Measurements from ENCODE around the gene MBTPS2.
"Not testable (repeated sequence)": the region's sequence is repeated elsewhere in the genome, so short reads cannot be mapped to it uniquely, and the experiment has no call there.

The MBTPS2 gene

DNA sequence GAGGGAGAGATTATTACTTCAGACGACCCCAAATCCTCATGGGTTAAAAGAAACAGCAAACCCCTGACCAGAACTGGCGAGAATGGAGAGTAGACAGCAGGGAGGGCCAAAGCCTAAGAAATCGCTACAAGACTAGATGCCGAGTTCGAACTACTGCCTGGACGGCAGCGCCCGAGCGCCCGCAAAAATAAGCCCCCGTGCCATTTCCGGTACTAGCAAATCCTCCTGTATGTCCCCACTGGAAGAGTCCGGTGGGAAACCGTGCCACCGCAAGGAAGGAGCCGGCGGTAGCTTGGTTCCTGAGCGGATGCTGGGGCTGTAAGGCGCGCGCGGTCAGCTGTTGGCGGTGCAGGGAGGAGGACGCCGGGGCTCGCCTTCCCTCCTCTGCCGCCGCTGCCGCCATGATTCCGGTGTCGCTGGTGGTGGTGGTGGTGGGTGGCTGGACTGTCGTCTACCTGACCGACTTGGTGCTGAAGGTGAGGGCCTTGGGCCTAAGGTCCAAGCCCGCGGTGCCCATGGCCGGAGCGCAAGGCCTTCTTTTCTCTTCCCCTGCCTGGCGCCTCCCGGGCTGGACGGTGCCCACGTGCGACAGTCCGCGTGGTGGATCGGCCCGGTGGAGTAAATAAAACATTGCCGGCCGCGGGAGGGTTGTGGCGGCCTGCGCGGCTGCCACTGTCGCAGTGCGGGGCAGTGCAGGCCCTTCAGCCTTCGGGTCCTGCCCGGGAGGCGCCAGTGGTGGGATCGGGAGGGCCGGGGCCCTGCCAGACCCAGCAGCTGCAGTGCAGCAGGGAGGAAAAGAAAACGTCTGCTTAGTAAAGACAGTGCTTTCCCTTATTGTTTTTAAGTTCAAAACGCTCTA, at the start of gene MBTPS2:
Gene MBTPS2 (plus strand): TSS at position 284 of the 859 bp plus-strand sequence. CDS start 118 bp downstream, at position 402.
- peak; percentile 91 for DNase-seq

GRCh38 chrX:21798677-21799219, 40.7 kb upstream of the MBTPS2 start:
- DNase-seq, result no peak

DNA sequence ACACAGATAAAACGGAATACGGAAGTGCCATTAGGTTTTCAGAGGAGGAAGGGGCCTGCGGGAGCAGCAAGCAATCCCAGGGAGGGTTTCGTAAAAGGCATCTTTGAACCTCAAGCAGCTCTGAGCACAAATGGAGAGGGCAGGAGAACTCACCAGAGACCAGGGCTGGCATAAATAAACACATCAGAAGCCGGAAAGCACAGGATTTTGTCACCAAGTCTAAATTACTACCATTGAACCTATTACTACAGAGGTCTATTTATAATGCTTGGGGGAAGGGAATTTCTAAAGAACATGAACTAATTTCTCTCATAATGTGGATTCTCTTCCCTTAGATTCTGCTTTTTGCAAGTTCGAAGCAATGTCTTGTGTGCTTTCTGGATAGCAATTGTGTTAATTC, 39.6 kb upstream of the MBTPS2 start:
- no peak for DNase-seq

GRCh38 chrX:21800344-21800770, 39.1 kb upstream of the MBTPS2 start:
- no peak for DNase-seq

GRCh38 chrX:21802054-21802670, 37.3 kb upstream of the MBTPS2 start:
- no peak for DNase-seq

DNA sequence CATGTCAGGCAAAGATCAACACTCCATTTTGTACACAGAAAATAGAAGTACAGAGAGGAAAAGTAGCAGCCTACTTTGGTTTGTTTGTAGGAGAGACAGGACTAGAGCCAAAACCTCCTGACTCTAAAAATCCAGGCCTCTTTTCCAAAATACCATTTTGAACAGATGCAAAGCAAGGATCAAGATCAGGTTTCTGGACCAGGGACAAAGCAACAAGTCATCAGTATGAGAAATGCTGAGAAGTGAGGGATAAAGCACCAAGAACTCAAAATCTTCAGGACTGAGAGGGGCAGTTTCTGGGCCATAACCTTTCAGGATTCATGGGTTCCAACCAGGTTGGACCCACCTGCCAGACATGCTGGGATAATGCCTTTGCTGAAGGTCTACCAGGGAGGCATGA, 36.6 kb upstream of the MBTPS2 start:
- DNase-seq, result no peak

DNA sequence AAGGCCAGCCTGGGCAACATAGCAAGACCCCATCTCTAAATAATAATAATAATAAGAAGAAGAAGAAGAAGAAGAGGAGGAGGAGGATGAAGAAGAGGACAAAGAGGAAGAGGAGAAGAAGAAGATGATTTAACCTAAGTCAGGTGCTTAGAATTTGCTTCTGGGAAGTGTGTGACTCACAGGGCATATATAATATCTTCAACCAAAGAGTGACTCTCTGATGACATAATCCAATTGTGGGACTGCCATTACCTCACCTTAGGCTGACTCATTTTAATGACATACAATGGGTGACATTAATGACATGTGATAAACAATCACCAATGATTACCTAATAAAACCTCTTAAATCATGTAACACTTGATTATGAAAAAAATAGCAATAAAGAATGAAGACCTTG, 32.7 kb upstream of the MBTPS2 start:
- no peak for DNase-seq

GRCh38 chrX:21811832-21812231, 27.6 kb upstream of the MBTPS2 start:
- no peak for DNase-seq

DNA sequence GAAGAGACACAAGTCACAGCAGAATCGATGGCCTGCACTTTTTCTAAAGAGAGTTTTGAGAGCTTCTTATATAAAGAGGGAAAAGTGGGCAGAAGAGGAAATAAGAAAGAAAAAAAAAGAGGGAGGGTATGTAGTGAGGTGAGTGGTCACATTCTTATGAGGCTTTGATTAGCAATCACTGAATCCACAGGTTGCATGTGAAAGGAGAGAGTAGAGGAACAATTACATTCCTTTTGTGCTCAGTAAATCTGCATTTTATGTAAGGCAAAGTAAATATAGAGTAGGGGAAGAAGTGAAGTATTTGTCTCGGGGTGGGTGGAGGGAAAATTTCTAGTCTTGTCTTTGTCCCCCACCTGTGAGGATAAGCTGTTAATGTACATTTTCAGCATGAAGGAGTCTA, 26.8 kb upstream of the MBTPS2 start:
- DNase-seq, result no peak

GRCh38 chrX:21813612-21814368, 25.6 kb upstream of the MBTPS2 start:
- DNase-seq, result no peak

DNA sequence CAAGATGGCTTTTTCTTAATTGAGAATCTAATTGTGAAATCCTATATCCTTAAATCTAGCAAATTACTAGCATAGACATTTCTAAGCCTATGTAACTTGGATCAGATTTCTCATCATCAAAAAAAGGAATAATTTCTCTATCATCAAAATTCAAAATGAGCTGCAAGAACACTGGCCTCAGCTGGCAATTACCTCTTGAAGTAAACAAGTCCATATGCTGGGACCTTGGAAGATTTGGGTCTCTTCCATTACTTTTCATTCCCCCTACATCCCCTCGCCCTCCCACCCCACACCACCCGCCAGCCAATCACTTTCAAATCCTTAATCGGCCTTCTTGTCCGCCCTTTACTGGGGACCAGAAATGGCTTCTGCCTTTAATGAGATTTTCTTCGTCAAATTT, 23.3 kb upstream of the MBTPS2 start:
- no peak for DNase-seq

- DNase-seq, result not testable (repeated sequence)
Observed at GRCh38 chrX:21820170-21820569, 19.2 kb upstream of the MBTPS2 start.

DNA sequence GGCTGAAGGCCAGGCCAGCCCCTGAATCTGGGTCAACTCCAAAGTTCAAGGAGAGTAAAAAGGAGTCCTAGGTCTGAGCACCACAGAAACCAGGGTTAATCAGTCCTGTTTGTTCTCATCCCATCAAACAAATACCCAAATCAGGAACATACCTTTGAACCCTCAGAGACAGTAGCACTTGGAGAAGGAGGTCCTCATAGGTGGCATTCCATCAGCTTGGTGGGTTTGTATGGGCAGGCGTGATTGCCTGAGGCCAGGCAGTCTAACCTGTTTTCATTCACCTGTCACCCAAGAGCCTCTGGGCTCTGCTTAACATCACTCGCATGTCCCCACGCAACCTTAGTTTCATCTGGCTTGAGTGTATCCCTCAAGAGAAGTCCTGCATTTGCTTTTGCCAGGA, 17.5 kb upstream of the MBTPS2 start:
- DNase-seq, result no peak

- no peak for DNase-seq
Observed at GRCh38 chrX:21831496-21831895, 7.9 kb upstream of the MBTPS2 start.

DNA sequence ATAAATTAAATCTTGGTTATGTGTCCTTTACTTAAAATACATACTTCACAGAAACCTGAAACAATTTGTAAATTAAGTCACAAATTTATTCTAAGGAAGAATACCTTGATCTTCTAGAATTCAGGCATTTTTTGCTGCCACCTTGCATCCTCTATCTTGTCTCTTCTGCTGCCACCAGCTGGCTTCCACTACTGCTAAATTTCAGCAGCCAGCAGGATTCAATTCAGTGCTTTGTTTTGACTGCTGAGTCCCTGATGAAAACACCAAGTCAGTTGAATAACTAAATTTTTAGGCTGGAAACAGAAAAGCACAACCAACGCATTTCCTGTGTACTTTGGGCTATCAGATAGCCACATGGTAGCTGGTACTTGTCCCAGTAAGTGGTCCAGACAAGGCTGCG, 2.4 kb upstream of the MBTPS2 start:
- no peak for DNase-seq

- DNase-seq, result no peak
Observed at GRCh38 chrX:21838937-21839333, 482 bp upstream of the MBTPS2 start.

GRCh38 chrX:21840193-21840545, 752 bp downstream of the MBTPS2 start:
- DNase-seq, result peak; percentile 61

DNA sequence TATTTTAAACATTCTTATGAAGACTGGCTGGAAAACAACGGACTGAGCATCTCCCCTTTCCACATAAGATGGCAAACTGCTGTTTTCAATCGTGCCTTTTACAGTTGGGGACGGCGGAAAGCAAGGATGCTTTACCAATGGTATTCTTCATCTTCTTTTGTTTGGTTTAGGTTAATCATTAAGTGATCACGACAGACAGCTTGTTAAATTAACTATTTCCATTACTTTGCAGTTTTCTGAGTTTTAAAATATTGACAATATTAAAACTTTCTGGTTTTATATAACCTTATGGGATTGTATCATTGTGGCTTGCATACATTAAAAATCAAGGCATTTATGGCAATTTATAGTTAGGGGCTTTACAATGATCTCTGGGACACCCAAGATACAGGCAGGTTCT, 3.8 kb downstream of the MBTPS2 start:
- DNase-seq, result no peak

DNA sequence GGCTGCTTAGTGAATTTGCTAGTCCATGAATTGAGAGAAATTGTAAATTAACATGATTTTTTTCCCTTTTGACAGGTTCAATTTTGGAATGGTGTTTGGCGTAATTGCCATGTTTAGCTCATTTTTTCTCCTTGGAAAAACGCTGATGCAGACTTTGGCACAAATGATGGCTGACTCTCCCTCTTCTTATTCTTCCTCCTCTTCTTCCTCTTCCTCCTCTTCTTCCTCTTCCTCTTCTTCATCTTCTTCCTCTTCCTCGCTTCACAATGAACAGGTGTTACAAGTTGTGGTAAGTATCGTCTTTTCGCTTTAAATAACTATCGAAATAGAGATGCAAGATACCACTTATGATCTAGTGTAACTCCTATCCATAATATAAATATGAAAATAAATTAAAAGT, 5.7 kb downstream of the MBTPS2 start:
- no peak for DNase-seq

- no peak for DNase-seq
Observed at GRCh38 chrX:21847342-21847741, 7.9 kb downstream of the MBTPS2 start.

GRCh38 chrX:21853578-21853977, 14.2 kb downstream of the MBTPS2 start:
- no peak for DNase-seq

DNA sequence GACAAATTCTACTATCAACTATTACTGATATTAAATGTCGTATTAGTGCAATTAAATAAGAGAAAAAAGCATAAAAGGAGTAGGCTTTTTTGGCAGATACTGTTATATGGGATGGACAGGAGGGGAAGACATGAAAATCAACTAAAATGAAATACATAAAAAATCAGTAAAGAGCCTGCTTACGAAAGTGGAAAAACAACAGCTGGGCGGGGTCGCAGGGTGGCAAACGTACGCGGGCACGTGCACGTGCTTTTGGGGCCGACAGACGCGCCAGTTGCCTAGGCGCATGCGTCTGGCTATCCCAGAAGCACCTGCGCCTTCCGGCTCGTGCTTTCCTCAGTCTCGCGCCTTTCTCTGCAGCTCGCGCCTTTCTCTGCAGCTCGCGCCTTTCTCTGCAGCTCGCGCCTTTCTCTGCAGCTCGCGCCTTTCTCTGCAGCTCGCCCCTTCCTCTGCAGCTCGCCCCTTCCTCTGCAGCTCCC, 16.6 kb downstream of the MBTPS2 start, which contains the start of gene YY2:
Gene YY2 (plus strand): TSS at position 51 of the 479 bp plus-strand sequence. CDS start 498 bp downstream, outside the sequence.
- no peak for DNase-seq

- DNase-seq, result no peak
Observed at GRCh38 chrX:21856504-21856903, 17.1 kb downstream of the MBTPS2 start.

Data from activated effector memory CD4-positive, alpha-beta T cell treated with anti-CD3 and anti-CD28 coated beads, Interleukin-2, amount 50 U/mL, for 16 hours (primary cell).